Right ventricle myocardium inferior (tissue), 1 donor: ENCODE measurements around the gene PPM1E. TPM values are rescaled to one million over a fixed set of nuclear protein-coding genes. Genes with fewer than 3 reads are reported as not detected.

Experiments
- ATAC-seq: fragments of 200-7000 bp; cut with Tn5 transposase; one replicate; pipeline ENCODE4 v1.9.1; 2020; ENCODE audit warnings: mild to moderate bottlenecking, moderate library complexity
- DNase-seq: peaks from one replicate; pipeline ENCODE4 v3.0.0; 2021; ENCODE audit errors: missing footprints
- intact Hi-C: fragments of 100-400 bp; cut with DNase I; formaldehyde crosslinking; loops from one replicate; pipeline ENCODE4 v1.11.0; 2022
- total RNA-seq: library from RNA; stranded (reverse); fragmentation: NEBNext Ultra II Directional; extraction: Animal tissue kit (Norgen Biotek cat#: 25700); gene quantifications from one replicate; pipeline ENCODE4 v1.2.1, GENCODE V29; 2021
- donor health status: DM: no; HTN: yes; CAD: no; lungs with severe emphysema.

The PPM1E gene
- total RNA-seq, 1 donor from 2014 or later = 2.3 TPM

DNA sequence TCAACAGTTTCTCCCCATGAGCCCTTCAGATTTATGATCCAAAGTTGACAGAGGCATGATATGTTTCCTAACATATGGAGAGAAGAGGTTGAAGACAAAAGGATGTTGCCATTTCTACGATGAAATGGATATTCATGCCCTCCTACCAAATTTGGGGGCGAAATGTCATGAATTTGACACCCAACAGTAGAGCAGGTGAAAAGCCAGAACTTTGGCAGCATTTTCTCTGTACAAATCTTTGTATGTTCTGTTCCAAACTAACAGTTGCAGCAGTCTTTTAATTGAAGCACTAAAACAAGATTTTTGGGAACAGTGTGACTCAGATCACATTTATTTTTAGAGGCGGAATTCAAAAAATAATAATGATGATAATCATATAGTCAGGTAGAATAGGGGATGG lies 220.9 kb downstream of the PPM1E start:
- intact Hi-C loops = no loop called here
- no peak for ATAC-seq
- DNase-seq = no peak

GRCh38 chr17:58980706-58981481 lies 225.2 kb downstream of the PPM1E start:
- intact Hi-C loops = no loop called here
- no peak for DNase-seq
- no peak for ATAC-seq

- intact Hi-C loops = no loop called here
- DNase-seq (no peak), ATAC-seq (no peak)
These were observed 227.0 kb downstream of the PPM1E start for GRCh38 chr17:58982626-58983025.

GRCh38 chr17:58985367-58985766 lies 229.7 kb downstream of the PPM1E start:
- intact Hi-C loops = no loop called here
- no peak for ATAC-seq
- DNase-seq = no peak

- no peak for DNase-seq
- ATAC-seq = no peak
- intact Hi-C loops = no loop called here
These were observed 230.3 kb downstream of the PPM1E start for GRCh38 chr17:58985971-58986370.

DNA sequence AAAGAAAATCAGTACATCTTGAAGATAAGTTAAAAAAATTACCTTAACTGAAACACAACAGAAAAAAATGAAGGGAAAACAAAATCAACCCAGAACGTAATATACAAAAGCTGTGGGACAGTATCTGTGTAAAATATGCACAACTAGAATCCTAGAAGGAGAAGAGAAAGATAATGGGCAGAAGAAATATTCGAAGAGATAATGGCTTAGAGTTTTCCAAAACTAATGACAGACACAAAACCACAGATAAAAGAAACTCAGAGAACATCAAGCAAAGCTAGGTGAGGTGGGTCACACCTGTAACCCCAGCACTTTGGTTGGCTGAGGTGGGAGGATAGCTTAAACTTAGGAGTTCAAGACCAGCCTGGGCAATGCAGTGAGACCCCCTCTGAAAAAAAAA lies 234.0 kb downstream of the PPM1E start:
- no peak for ATAC-seq
- DNase-seq = no peak
- intact Hi-C loops = no loop called here

DNA sequence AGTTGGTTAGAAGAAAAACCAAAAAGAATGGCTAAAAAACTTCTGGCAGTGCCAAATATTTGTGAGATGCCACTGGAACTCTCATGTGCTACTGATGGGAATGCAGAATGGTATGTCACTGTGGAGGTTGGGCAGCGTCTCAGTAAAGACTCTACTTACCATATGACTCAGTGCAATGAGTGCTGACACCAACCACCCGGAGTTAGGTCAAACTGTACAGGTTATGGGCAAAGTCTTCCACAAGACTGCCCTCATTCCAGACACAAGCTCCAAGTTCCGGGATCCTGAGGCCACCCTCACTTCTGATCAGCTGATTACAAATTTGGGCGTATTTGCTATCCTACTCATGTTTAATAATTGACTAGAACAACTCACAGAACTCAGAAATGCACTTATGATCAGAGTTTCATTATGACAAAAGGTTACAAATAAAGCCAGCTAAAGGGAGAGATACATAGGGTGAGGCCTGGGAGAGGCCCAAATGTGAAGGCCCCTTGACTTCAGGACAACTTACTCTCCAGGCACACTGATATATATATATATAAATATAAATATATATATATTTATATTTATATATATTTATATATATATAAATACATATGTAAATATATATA lies 236.2 kb downstream of the PPM1E start:
- ATAC-seq = no peak
- no peak for DNase-seq
- intact Hi-C loops = no loop called here

GRCh38 chr17:58993311-58993710 lies 237.7 kb downstream of the PPM1E start:
- intact Hi-C loops = no loop called here
- ATAC-seq (no peak), DNase-seq (no peak)

DNA sequence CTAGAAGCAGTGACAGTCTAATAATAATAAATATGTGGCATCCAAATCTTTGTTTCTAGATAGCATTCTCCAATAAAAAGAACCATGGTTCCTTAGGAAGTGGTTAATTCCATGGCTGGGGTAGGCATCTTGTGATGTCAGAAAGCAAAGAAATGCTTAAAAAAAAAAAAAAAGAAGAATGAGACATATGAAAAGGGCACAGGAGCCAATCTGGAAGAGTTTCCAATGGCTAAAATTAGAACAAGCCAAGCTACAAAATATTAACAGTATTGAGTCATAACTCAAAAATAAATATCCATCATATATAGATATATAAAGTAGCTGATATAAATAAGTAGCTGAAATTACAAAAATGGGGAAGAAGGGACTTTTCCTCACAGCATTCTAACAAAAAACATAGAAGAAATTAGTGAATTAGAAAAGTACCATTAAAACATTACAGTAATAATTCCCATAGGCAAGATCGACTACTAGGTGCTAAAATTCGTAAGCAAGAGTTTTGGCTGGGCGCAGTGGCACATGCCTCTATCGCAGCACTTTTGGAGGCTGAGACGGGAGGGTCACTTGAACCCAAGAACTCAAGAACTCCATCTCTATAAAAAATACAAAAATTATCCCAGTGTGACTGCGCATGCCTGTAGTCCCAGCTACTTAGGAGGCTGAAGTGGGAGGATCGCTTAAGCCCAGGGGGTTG lies 239.7 kb downstream of the PPM1E start:
- ATAC-seq = no peak
- no peak for DNase-seq
- intact Hi-C loops = no loop called here

DNA sequence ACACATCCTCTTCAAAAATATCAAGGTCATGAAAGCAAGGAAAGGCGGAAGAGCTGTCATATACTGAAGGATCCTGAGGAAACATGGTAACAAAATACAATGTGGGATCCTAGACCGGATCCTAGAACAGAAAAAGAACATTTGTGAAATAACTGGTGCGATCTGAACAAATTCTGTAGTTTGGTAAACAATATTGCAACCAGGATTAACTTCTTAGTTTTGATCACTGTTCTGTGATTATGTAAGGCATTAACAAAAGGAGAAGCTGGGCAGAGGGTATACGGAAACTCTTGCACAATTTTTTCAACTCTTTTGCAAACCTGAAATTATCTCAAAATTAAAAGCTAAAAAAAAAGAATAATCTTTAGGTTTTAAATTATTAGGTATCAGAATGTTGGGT lies 241.3 kb downstream of the PPM1E start:
- intact Hi-C loops = no loop called here
- DNase-seq (no peak), ATAC-seq (no peak)

DNA sequence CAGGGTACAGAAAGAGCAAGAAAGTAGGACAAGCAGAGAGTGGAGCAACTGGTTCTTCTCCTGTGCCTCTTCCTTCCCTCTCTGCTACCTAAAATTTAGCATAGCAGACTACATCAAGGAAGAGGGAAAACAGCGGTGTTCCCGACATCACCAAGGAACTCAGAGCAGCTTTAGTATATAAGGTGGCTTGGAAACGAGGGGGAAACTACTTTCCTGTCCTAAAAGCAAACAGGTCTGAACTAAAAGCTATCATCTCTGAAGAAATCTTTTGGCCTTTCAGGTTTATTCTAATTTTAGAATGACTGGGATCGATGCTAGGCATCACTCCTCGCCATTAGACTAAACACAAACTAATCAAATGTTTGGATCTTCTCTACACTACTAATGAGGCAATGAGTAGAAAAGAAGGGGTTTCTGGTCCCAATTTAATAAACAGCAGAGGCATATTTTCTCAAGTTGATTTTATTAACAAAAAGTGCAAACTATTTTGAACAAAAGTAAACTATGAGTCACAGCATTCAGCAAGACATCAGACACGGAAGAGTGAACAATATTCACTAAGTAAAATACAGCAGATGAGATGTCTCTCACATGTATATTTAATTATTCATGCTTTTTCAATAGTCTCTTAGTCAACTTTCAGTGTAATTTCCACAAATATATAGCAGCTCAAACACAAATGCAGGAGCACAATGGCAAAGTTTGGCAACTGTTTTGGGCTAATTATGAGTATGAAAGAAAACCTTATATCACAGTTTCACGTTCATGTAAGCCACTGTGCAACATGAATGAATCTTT lies 242.3 kb downstream of the PPM1E start:
- DNase-seq = no peak
- ATAC-seq = no peak
- intact Hi-C loops = no loop called here

DNA sequence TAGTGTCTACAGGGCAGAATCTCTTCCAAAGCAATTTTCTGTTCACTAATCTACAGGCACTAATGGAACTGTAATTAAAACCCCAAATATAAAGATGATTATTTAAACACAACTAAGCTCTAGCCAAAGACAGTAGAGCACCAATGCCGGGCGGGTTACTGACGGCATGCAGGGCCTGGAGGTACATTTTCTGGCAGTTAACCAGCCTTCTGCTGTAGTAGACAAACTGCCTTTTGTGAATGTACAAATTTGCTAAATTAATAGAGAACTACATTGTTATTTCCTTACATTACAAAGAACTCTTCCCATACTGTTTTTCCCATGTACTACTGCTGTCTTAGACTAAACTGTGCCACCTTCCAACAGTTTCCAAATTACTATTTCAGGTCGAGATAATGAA lies 243.2 kb downstream of the PPM1E start:
- no peak for DNase-seq
- intact Hi-C loops = no loop called here
- ATAC-seq = no peak

DNA sequence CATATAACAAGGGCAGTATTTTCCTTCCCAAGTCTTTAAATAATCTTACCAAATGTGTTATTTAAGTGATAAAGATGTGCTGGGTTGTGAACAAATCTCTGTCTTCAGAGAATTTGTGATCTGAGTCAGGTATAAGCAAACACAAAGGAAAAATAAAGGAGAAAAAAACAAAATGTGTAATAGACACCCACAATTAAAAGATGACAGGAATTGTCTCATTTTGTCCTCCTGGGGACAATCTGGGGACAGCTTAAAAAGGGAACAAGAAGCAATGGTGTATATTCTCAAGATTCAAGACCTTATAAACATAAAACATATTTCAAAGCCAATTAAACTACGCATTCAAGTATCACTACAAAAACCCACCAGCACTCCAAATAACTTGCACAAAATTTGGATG lies 243.8 kb downstream of the PPM1E start:
- intact Hi-C loops = no loop called here
- DNase-seq (no peak), ATAC-seq (no peak)

DNA sequence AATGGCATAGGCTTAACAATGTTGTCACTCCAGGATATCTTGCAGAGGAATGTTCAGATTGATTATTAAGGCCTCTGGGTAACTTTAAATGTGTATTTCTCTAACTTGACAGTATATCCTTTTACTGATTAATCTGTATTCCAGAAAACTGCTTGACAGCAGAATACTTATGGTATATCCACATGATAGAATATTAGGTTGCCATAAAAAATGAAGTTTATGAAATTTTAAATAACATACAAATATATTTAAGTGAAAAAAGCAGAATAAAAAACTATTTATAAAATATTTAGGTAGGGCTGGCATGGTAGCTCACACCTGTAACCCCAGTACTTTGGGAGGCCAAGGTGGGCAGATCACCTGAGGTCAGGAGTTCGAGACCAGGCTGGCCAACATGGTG lies 244.4 kb downstream of the PPM1E start:
- ATAC-seq (no peak), DNase-seq (no peak)
- intact Hi-C loops = no loop called here

DNA sequence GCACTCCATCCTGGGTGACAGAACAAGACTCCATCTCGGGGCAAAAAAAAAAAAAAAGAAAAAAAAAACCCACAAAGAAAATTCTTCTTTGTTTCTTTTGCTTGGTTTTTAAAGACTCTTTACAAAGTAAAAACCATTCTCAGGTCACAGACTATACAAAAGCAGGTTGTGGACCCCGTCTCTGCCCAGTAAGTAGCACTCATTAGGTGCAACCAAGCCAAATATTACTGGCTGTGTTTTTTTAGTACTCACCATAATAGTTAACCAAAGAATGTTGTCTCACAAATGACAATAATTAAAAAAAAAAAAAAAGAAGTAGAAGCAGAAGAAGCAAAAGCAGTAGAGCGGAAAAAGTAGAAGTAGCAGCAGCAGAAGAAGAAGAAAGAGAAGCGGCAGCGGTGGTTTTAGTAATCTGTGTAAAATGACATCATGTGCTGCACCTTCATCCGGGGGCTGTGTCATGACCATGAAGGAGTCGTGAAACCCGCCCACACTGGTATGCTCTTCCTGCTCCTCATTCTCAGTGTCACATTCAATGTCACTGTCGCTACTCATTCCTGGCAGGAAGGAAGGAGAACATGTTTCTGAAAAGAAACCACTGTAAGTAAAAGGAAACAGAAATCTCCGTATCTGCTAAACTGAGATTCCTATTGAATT lies 245.6 kb downstream of the PPM1E start:
- DNase-seq (no peak), ATAC-seq (peak; percentile 37)
- intact Hi-C loops = no loop called here

- ATAC-seq = no peak
- intact Hi-C loops = no loop called here
- DNase-seq = no peak
These were observed 246.5 kb downstream of the PPM1E start for GRCh38 chr17:59002126-59002525.

GRCh38 chr17:59002848-59003247 lies 247.2 kb downstream of the PPM1E start:
- intact Hi-C loops = no loop called here

DNA sequence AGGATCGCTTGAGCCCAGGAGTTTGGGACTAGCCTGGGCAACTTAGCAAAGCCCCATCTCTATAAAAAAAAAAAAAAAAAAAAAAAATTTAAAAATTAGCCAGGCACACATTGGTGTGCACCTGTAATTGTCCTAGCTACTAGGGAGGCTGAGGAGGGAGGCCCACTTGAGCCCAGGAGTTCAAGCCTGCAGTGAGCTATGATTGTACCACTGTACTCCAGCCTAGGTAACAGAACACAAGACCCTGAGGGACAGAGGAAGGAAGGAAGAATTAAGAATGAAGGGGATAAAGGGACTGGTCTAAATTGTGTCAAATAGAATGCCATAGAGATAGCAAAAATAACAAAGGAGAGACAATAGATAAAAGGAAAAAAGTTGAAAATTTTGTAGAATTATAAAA lies 248.2 kb downstream of the PPM1E start:
- ATAC-seq (no peak), DNase-seq (no peak)
- intact Hi-C loops = loop anchor here (2.0 kb wide), 2 partner anchors 293 to 417 kb away; no protein-coding TSS in a partner anchor

More at GRCh38 chr17:59002848-59003247, 247.2 kb downstream of the PPM1E start:
- ATAC-seq (no peak), DNase-seq (no peak)
